ENCODE measurements around the gene DOCK8. TPM values are rescaled to one million over a fixed set of nuclear protein-coding genes. Genes with fewer than 3 reads are reported as not detected.
"Not testable (repeated sequence)": the region's sequence is repeated elsewhere in the genome, so short reads cannot be mapped to it uniquely, and the experiment has no call there.

Gene DOCK8
- total RNA-seq, 2 experiments from 2014 or later: 370 to 374 TPM

GRCh38 chr9:392077-392804 lies 177.6 kb downstream of the DOCK8 start:
- no peak overlapping the region for H3K4me3 Mint-ChIP-seq
- no peaks in the 10 kb centered on the region for H3K9me3 Mint-ChIP-seq
- H3K4me1 Mint-ChIP-seq: no peaks in the 10 kb centered on the region
- H3K27ac Mint-ChIP-seq: no peak overlapping the region
- peaks cover 79% of the 10 kb centered on the region for H3K36me3 Mint-ChIP-seq (ENCODE audit: low read depth)
- no peak for DNase-seq
- H3K27me3 Mint-ChIP-seq: no peaks in the 10 kb centered on the region
- ChIA-PET CTCF (interaction anchor here (1.4 to 2.2 kb wide), 2 partner anchors 8 to 9 kb away, joined by 3 to 5 read pairs; no protein-coding TSS in a partner anchor), POLR2A (no interaction called here)

GRCh38 chr9:394347-395052 lies 179.8 kb downstream of the DOCK8 start:
- Mint-ChIP-seq H3K27ac (peak overlapping the region; percentile 42), H3K27me3 (no peaks in the 10 kb centered on the region), H3K4me3 (no peak overlapping the region), H3K9me3 (peaks cover under 1% of the 10 kb centered on the region), H3K36me3 (ENCODE audit: low read depth) (peaks cover 80% of the 10 kb centered on the region), H3K4me1 (no peaks in the 10 kb centered on the region)
- POLR2A ChIA-PET: no interaction called here
- CTCF ChIA-PET: interaction anchor here (0.6 kb wide), 1 partner anchor 412 kb away, joined by 3 read pairs; no protein-coding TSS in a partner anchor
- DNase-seq: no peak

- ChIA-PET POLR2A (no interaction called here), CTCF (no interaction called here)
- Mint-ChIP-seq H3K9me3 (peaks cover 3% of the 10 kb centered on the region), H3K27ac (no peak overlapping the region), H3K4me3 (no peak overlapping the region), H3K4me1 (no peaks in the 10 kb centered on the region), H3K36me3 (ENCODE audit: low read depth) (peaks cover 72% of the 10 kb centered on the region), H3K27me3 (no peaks in the 10 kb centered on the region)
- DNase-seq: no peak
Observed at GRCh38 chr9:396396-396795, 181.7 kb downstream of the DOCK8 start.

- H3K4me3 Mint-ChIP-seq: no peak overlapping the region
- no peak for DNase-seq
- H3K4me1 Mint-ChIP-seq: peaks cover 1% of the 10 kb centered on the region
- H3K27ac Mint-ChIP-seq: no peak overlapping the region
- ChIA-PET POLR2A (interaction anchor here (1.1 kb wide), 1 partner anchor 49 kb away, joined by 3 read pairs; no protein-coding TSS in a partner anchor), CTCF (no interaction called here)
- peaks cover 3% of the 10 kb centered on the region for H3K9me3 Mint-ChIP-seq
- peaks cover 75% of the 10 kb centered on the region for H3K36me3 Mint-ChIP-seq (ENCODE audit: low read depth)
- H3K27me3 Mint-ChIP-seq: no peaks in the 10 kb centered on the region
Observed at GRCh38 chr9:398085-398484, 183.4 kb downstream of the DOCK8 start.

GRCh38 chr9:401223-401622 lies 186.6 kb downstream of the DOCK8 start:
- peaks cover 79% of the 10 kb centered on the region for H3K36me3 Mint-ChIP-seq (ENCODE audit: low read depth)
- peaks cover 3% of the 10 kb centered on the region for H3K9me3 Mint-ChIP-seq
- ChIA-PET CTCF (interaction anchor here (2.1 kb wide), 1 partner anchor 9 kb away, joined by 5 read pairs; no protein-coding TSS in a partner anchor), POLR2A (interaction anchor here (1.3 kb wide), 1 partner anchor 13 kb away, joined by 3 read pairs; no protein-coding TSS in a partner anchor)
- H3K4me1 Mint-ChIP-seq: peaks cover 1% of the 10 kb centered on the region
- DNase-seq: no peak
- no peak overlapping the region for H3K27ac Mint-ChIP-seq
- H3K4me3 Mint-ChIP-seq: no peak overlapping the region
- H3K27me3 Mint-ChIP-seq: no peaks in the 10 kb centered on the region

GRCh38 chr9:404234-404633 lies 189.6 kb downstream of the DOCK8 start:
- CTCF ChIA-PET: interaction anchor here (0.5 kb wide), 1 partner anchor 103 kb away, joined by 3 read pairs; no protein-coding TSS in a partner anchor
- POLR2A ChIA-PET: interaction anchor here (1.1 kb wide), 1 partner anchor 65 kb away, joined by 3 read pairs; no protein-coding TSS in a partner anchor
- H3K9me3 Mint-ChIP-seq: peaks cover 3% of the 10 kb centered on the region

GRCh38 chr9:405341-405740 lies 190.7 kb downstream of the DOCK8 start:
- no peaks in the 10 kb centered on the region for H3K27me3 Mint-ChIP-seq
- CTCF ChIA-PET: interaction anchor here (0.6 kb wide), 1 partner anchor 31 kb away, joined by 4 read pairs; no protein-coding TSS in a partner anchor
- no peaks in the 10 kb centered on the region for H3K9me3 Mint-ChIP-seq
- POLR2A ChIA-PET: interaction anchor here (1.1 kb wide), 1 partner anchor 64 kb away, joined by 3 read pairs; no protein-coding TSS in a partner anchor
- H3K4me3 Mint-ChIP-seq: no peak overlapping the region
- H3K4me1 Mint-ChIP-seq: peaks cover 1% of the 10 kb centered on the region
- no peak for DNase-seq
- H3K27ac Mint-ChIP-seq: no peak overlapping the region
- peaks cover 88% of the 10 kb centered on the region for H3K36me3 Mint-ChIP-seq (ENCODE audit: low read depth)

More at GRCh38 chr9:404234-404633, 189.6 kb downstream of the DOCK8 start:
- Mint-ChIP-seq H3K27me3 (no peaks in the 10 kb centered on the region), H3K4me3 (no peak overlapping the region), H3K36me3 (ENCODE audit: low read depth) (peaks cover 86% of the 10 kb centered on the region), H3K27ac (peak overlapping the region; percentile 19), H3K4me1 (peaks cover 1% of the 10 kb centered on the region)
- DNase-seq: no peak

- POLR2A ChIA-PET: no interaction called here
- CTCF ChIA-PET: interaction anchor here (1.1 kb wide), 1 partner anchor 20 kb away, joined by 3 read pairs; no protein-coding TSS in a partner anchor
- H3K4me1 Mint-ChIP-seq: peaks cover under 1% of the 10 kb centered on the region
- no peak for DNase-seq
- no peaks in the 10 kb centered on the region for H3K9me3 Mint-ChIP-seq
- H3K27me3 Mint-ChIP-seq: no peaks in the 10 kb centered on the region
- peaks cover 88% of the 10 kb centered on the region for H3K36me3 Mint-ChIP-seq (ENCODE audit: low read depth)
- H3K27ac Mint-ChIP-seq: no peak overlapping the region
- H3K4me3 Mint-ChIP-seq: no peak overlapping the region
Observed at GRCh38 chr9:406886-407654, 192.4 kb downstream of the DOCK8 start.

GRCh38 chr9:409655-410054 lies 195.0 kb downstream of the DOCK8 start:
- H3K4me1 Mint-ChIP-seq, POLR2A ChIA-PET, H3K27me3 Mint-ChIP-seq, H3K4me3 Mint-ChIP-seq, CTCF ChIA-PET, DNase-seq, H3K9me3 Mint-ChIP-seq, H3K27ac Mint-ChIP-seq: not testable (repeated sequence)
- peaks cover 82% of the 10 kb centered on the region for H3K36me3 Mint-ChIP-seq (ENCODE audit: low read depth)

GRCh38 chr9:414595-414994 lies 199.9 kb downstream of the DOCK8 start:
- no peak for DNase-seq
- ChIA-PET CTCF (interaction anchor here (0.6 kb wide), 1 partner anchor 94 kb away, joined by 3 read pairs; no protein-coding TSS in a partner anchor), POLR2A (no interaction called here)
- H3K4me3 Mint-ChIP-seq: no peak overlapping the region
- H3K36me3 Mint-ChIP-seq (ENCODE audit: low read depth): peaks cover 76% of the 10 kb centered on the region
- H3K27me3 Mint-ChIP-seq: no peaks in the 10 kb centered on the region
- no peak overlapping the region for H3K27ac Mint-ChIP-seq
- no peaks in the 10 kb centered on the region for H3K4me1 Mint-ChIP-seq
- no peaks in the 10 kb centered on the region for H3K9me3 Mint-ChIP-seq

- ChIA-PET POLR2A (no interaction called here), CTCF (no interaction called here)
- Mint-ChIP-seq H3K36me3 (ENCODE audit: low read depth) (peaks cover 89% of the 10 kb centered on the region), H3K4me1 (no peaks in the 10 kb centered on the region), H3K27ac (peak overlapping the region; percentile 25), H3K27me3 (no peaks in the 10 kb centered on the region), H3K4me3 (no peak overlapping the region), H3K9me3 (no peaks in the 10 kb centered on the region)
- no peak for DNase-seq
Observed at GRCh38 chr9:419571-420171, 205.0 kb downstream of the DOCK8 start.

- no peak overlapping the region for H3K4me3 Mint-ChIP-seq
- no peaks in the 10 kb centered on the region for H3K27me3 Mint-ChIP-seq
- H3K36me3 Mint-ChIP-seq (ENCODE audit: low read depth): peaks cover 83% of the 10 kb centered on the region
- H3K9me3 Mint-ChIP-seq: no peaks in the 10 kb centered on the region
- CTCF ChIA-PET: interaction anchor here (1.1 kb wide), 1 partner anchor 38 kb away, joined by 4 read pairs; no protein-coding TSS in a partner anchor
- DNase-seq: no peak
- no peaks in the 10 kb centered on the region for H3K4me1 Mint-ChIP-seq
- no peak overlapping the region for H3K27ac Mint-ChIP-seq
- POLR2A ChIA-PET: interaction anchor here (0.6 to 1.7 kb wide), 2 partner anchors 10 to 51 kb away, joined by 3 to 5 read pairs; no protein-coding TSS in a partner anchor
Observed at GRCh38 chr9:421896-422295, 207.2 kb downstream of the DOCK8 start.

All from activated CD4-positive, alpha-beta memory T cell treated with anti-CD3 and anti-CD28 coated beads, Interleukin-2, amount 10 ng/mL, durations not matched to agents 7 days and 5 days (primary cell).